GM12878 (cell line): Measurements from ENCODE around the gene ZNF182.

ENCODE experiments used
- POU2F2 ChIP-seq: IDR thresholded peaks from 3 replicates; pipeline ENCODE4 v1.6.1; 2011; ENCODE audit warnings: low read depth, mild to moderate bottlenecking, low read length, borderline replicate concordance
- TF ChIP-seq, protein P1 (sequence below): IDR thresholded peaks from 2 replicates; pipeline ENCODE4 v1.6.1; 2011; ENCODE audit warnings: mild to moderate bottlenecking, low read depth, low read length, moderate library complexity; ENCODE audit not compliant: insufficient replicate concordance

GRCh38 chrX:47992095-47992380 lies 11.8 kb downstream of the ZNF182 start:
- TF ChIP-seq, protein P1, sequence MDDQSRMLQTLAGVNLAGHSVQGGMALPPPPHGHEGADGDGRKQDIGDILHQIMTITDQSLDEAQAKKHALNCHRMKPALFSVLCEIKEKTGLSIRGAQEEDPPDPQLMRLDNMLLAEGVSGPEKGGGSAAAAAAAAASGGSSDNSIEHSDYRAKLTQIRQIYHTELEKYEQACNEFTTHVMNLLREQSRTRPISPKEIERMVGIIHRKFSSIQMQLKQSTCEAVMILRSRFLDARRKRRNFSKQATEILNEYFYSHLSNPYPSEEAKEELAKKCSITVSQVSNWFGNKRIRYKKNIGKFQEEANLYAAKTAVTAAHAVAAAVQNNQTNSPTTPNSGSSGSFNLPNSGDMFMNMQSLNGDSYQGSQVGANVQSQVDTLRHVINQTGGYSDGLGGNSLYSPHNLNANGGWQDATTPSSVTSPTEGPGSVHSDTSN = no peak
- no peak for TF ChIP-seq POU2F2
